Upper lobe of right lung (tissue), 1 donor: ENCODE results near the gene ACLY. TPM values are rescaled to one million over a fixed set of nuclear protein-coding genes. Genes with fewer than 3 reads are reported as not detected.

Experiments
- ATAC-seq: fragments of 200-7000 bp; cut with Tn5 transposase; one replicate; pipeline ENCODE4 v1.9.1; 2020; ENCODE audit warnings: mild to moderate bottlenecking, moderate library complexity
- DNase-seq: peaks from one replicate; pipeline ENCODE4 v3.0.0-alpha.2; 2020
- H3K27ac ChIP-seq: fragments of 200-600 bp; one replicate; pipeline ENCODE4 v1.8.0; 2022
- H3K27me3 ChIP-seq: fragments of 200-600 bp; one replicate; pipeline ENCODE4 v1.8.0; 2022; ENCODE audit warnings: mild to moderate bottlenecking
- H3K36me3 ChIP-seq: fragments of 200-600 bp; one replicate; pipeline ENCODE4 v1.8.0; 2022
- H3K4me1 ChIP-seq: fragments of 200-600 bp; one replicate; pipeline ENCODE4 v1.8.0; 2022
- H3K4me3 ChIP-seq: fragments of 200-600 bp; one replicate; pipeline ENCODE4 v1.8.0; 2022; ENCODE audit warnings: mild to moderate bottlenecking
- H3K9me3 ChIP-seq: fragments of 200-600 bp; one replicate; pipeline ENCODE4 v1.8.0; 2022
- intact Hi-C: fragments of 100-400 bp; cut with DNase I; formaldehyde crosslinking; loops from one replicate; pipeline ENCODE4 v1.11.0; 2022
- total RNA-seq: library from RNA; stranded (reverse); fragmentation: NEBNext Ultra II Directional; extraction: Animal tissue kit (Norgen Biotek cat#: 25700); gene quantifications from one replicate; pipeline ENCODE4 v1.2.1, GENCODE V29; 2021
- TF ChIP-seq, protein P1 (sequence below): fragments of 200-600 bp; IDR thresholded peaks from one replicate; pipeline ENCODE4 v1.8.0; 2022; ENCODE audit warnings: antibody characterized with exemption
- donor health status: DM: no; HTN: yes; CAD: no; lungs with severe emphysema.

The ACLY gene
- total RNA-seq, 1 donor from 2014 or later, result 112 TPM

DNA sequence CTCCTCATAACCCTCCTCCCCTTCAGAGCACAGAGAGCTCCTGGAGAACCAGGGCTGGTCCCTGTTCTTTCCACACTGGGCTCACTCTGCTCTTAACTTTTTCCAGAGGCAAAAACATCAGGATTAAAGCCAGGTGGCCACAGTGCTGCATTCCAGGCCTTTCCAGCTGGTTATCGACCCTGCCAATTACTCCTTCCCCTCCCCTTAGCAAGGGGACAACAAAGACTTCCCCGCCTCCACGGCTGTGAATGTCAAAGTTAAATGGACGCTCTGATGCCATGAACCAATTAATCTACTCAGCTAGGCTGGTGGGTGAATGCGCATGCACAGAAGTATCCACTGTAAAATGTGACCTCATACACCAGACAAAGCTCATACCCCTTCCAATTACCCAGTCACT, 23.1 kb downstream of the ACLY start:
- peaks cover 97% of the 10 kb centered on the region for H3K36me3 ChIP-seq

DNA sequence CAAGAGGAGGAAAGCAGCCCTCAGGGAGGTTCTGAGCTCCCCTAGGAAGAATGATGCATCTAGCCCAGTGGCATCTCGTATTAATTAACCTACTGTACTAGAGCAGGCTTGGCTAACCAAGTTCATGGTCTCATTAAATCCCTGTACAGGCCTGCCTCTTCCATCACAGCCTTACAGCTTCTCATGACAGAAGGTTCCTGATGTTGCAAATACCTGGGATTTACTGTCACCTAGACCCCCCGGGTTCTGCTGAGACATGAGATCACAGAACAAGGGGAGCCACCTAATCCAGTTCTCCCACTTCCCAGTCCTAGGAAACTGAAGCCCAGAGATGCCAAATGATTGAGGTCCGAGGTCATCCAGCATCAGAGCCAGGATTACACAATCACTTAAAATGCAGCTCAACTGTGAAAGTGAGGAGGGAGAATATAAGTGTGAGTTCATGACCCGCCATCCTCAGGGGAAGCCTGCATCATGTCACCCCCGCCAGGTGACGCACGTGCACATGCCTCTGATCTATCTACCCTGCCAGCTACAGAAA, 23.9 kb downstream of the ACLY start:
- H3K4me1 ChIP-seq, result peaks cover 4% of the 10 kb centered on the region
- H3K27ac ChIP-seq, result peak overlapping the region; percentile 59
- intact Hi-C loops, result no loop called here
- H3K36me3 ChIP-seq, result peaks cover 97% of the 10 kb centered on the region
- no peak overlapping the region for H3K4me3 ChIP-seq
- no peaks in the 10 kb centered on the region for H3K9me3 ChIP-seq
- TF ChIP-seq, protein P1, sequence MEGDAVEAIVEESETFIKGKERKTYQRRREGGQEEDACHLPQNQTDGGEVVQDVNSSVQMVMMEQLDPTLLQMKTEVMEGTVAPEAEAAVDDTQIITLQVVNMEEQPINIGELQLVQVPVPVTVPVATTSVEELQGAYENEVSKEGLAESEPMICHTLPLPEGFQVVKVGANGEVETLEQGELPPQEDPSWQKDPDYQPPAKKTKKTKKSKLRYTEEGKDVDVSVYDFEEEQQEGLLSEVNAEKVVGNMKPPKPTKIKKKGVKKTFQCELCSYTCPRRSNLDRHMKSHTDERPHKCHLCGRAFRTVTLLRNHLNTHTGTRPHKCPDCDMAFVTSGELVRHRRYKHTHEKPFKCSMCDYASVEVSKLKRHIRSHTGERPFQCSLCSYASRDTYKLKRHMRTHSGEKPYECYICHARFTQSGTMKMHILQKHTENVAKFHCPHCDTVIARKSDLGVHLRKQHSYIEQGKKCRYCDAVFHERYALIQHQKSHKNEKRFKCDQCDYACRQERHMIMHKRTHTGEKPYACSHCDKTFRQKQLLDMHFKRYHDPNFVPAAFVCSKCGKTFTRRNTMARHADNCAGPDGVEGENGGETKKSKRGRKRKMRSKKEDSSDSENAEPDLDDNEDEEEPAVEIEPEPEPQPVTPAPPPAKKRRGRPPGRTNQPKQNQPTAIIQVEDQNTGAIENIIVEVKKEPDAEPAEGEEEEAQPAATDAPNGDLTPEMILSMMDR, result no peak
- no peak for DNase-seq
- ATAC-seq, result no peak
- no peaks in the 10 kb centered on the region for H3K27me3 ChIP-seq

More for the DNA sequence above, 23.1 kb downstream of the ACLY start:
- no peak for DNase-seq
- no peaks in the 10 kb centered on the region for H3K27me3 ChIP-seq
- TF ChIP-seq, protein P1, result no peak
- peak overlapping the region; percentile 59 for H3K27ac ChIP-seq
- no peaks in the 10 kb centered on the region for H3K9me3 ChIP-seq
- intact Hi-C loops, result no loop called here
- peaks cover 4% of the 10 kb centered on the region for H3K4me1 ChIP-seq
- ATAC-seq, result peak; percentile 22
- H3K4me3 ChIP-seq, result no peak overlapping the region

DNA sequence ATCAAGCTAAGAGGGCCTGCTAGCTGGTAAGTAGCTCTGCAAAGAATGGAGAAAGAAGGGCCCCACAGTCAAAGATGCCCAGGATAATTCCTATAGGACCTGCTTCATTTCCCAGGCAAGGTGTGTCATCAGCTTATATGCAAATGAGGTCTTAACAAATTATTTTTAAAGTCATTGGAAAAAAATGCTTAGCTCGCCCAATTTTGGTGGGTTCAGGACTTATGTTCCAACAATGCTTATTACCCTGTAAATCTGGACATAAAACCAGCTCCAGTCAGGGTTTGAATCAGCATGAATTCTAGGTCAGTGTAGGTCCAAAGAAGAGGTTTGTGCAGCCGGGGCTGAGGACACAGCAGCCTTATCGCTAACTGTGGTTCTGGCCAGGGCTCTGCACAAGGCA, 25.4 kb downstream of the ACLY start:
- Histone ChIP-seq H3K4me3 (no peak overlapping the region), H3K4me1 (peaks cover 4% of the 10 kb centered on the region), H3K9me3 (no peaks in the 10 kb centered on the region), H3K27ac (no peak overlapping the region), H3K27me3 (no peaks in the 10 kb centered on the region), H3K36me3 (peaks cover 95% of the 10 kb centered on the region)
- no peak for DNase-seq
- ATAC-seq, result no peak
- intact Hi-C loops, result no loop called here
- TF ChIP-seq, protein P1, result no peak

DNA sequence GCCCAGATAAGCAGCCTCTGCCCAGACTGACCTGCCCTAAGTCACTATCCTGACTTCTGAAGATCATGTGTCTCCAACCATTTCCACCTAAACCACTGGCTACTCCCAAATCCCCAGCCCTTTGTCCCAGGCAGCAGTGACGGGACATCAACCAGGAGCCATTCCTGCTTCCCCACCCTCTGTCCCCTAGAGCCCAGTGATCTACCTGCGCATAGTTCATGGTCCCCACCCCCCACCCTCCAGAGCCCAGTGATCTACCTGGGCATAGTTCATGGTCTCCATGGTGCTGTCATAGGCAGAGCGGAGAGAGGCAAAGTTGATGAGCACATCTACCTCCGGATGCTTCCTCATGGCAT, 26.8 kb downstream of the ACLY start:
- TF ChIP-seq, protein P1, result no peak
- H3K9me3 ChIP-seq, result no peaks in the 10 kb centered on the region
- no peak for DNase-seq
- peaks cover 4% of the 10 kb centered on the region for H3K4me1 ChIP-seq
- no peak overlapping the region for H3K4me3 ChIP-seq
- H3K36me3 ChIP-seq, result peaks cover 95% of the 10 kb centered on the region
- no peak overlapping the region for H3K27ac ChIP-seq
- intact Hi-C loops, result no loop called here
- no peaks in the 10 kb centered on the region for H3K27me3 ChIP-seq
- no peak for ATAC-seq

DNA sequence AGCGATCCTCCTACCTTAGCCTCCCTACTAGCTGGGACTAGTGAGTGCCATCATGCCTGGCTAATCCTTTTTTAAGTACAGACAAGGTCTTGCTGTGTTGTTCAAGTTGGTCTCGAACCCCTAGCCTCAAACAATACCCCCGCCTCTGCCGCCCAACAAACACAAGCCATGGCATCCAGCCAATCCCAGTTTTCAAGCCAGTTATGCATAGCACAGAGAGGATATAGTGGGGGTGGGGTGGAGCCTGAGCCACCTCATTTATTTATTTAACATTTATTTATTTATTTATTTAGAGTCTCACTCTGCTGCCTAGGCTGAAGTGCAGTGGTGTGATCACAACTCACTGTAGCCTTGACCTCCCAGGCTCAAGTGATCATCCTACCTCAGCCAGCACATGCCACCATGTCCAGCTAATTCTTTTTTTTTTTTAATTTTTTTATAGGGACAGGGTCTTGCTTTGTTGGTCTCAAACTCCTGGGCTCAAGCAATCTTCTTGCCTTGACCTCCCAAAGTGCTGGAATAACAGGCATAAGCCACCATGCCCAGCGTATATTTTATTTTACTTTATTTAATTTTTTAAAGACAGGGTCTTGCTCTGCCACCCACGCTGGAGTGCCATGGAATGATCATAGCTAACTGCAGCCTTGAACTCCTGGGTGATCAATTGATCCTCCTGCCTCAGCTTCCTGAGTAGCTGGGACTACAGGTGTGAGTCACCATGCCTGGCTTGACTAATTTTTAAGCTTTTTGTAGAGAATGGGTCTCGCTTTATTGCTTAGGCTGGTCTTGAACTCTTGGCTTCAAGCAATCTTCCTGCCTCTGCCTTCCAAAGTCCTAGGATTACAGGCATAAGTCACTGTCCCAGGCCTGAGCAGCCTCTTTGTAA, 27.4 kb downstream of the ACLY start:
- Histone ChIP-seq H3K4me3 (no peak overlapping the region), H3K27me3 (no peaks in the 10 kb centered on the region), H3K36me3 (peaks cover 95% of the 10 kb centered on the region), H3K27ac (no peak overlapping the region), H3K4me1 (peaks cover 4% of the 10 kb centered on the region), H3K9me3 (no peaks in the 10 kb centered on the region)
- TF ChIP-seq, protein P1, result no peak
- no peak for ATAC-seq
- DNase-seq, result no peak
- intact Hi-C loops, result no loop called here
